Tibial nerve (tissue), 4 donors: Measurements from ENCODE around the gene TBC1D22A.

Experiments used
- EP300 ChIP-seq, 2 donors: sonication (generic); formaldehyde crosslinking; IDR thresholded peaks; one replicate each; pipeline ENCODE4 v1.6.1; 2017; ENCODE audit warnings: antibody characterized with exemption in 2 of 2, mild to moderate bottlenecking in 1 of 2
- POLR2A ChIP-seq, 2 donors: fragments of 450-650 bp; IDR thresholded peaks; one replicate each; pipeline ENCODE4 v1.6.1; 2017; ENCODE audit warnings: antibody characterized with exemption in 2 of 2, mild to moderate bottlenecking in 2 of 2, moderate library complexity in 2 of 2
- TF ChIP-seq, protein P1 (sequence below), 5 experiments: fragments of 200-600 bp in 3 of 5; fragments of 450-650 bp in 2 of 5; sonication (generic) in 3 of 5; IDR thresholded peaks; one replicate each; pipeline ENCODE4 v1.5.1; 2016 to 2019; ENCODE audit warnings: antibody characterized with exemption in 5 of 5, mild to moderate bottlenecking in 3 of 5, moderate library complexity in 2 of 5

DNA sequence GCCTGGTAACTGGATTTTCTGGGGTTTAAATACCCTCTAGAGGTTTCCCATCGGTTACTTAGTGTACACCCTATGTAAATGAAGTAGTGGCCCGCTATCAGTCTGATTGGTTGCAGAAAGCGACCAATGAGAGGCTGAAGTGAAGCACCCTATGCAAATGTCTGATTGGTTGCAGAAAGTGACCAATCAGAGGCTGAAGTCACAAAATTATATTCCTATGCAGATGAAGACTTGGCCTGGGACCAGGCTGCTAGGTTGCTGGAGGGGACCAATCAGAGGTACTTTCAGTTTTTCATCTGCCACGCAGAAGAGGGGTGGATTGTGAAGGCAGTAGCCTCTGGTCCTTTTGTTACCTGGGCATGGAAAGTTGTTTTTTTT, 134.8 kb downstream of the TBC1D22A start:
- TF ChIP-seq POLR2A (IDR thresholded peaks at IDR 0.05) (no peak), EP300 (IDR thresholded peaks at IDR 0.05) (no peak)
- TF ChIP-seq, protein P1, sequence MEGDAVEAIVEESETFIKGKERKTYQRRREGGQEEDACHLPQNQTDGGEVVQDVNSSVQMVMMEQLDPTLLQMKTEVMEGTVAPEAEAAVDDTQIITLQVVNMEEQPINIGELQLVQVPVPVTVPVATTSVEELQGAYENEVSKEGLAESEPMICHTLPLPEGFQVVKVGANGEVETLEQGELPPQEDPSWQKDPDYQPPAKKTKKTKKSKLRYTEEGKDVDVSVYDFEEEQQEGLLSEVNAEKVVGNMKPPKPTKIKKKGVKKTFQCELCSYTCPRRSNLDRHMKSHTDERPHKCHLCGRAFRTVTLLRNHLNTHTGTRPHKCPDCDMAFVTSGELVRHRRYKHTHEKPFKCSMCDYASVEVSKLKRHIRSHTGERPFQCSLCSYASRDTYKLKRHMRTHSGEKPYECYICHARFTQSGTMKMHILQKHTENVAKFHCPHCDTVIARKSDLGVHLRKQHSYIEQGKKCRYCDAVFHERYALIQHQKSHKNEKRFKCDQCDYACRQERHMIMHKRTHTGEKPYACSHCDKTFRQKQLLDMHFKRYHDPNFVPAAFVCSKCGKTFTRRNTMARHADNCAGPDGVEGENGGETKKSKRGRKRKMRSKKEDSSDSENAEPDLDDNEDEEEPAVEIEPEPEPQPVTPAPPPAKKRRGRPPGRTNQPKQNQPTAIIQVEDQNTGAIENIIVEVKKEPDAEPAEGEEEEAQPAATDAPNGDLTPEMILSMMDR (IDR thresholded peaks at IDR 0.05), result no peak
